Ramos (cell line): ENCODE measurements around the gene SOAT1.
"Not testable (repeated sequence)": the region's sequence is repeated elsewhere in the genome, so short reads cannot be mapped to it uniquely, and the experiment has no call there.

ENCODE experiments used
- in situ Hi-C: fragments of 300-500 bp; cut with MboI; formaldehyde crosslinking; loops from one replicate; pipeline ENCODE4 v1.14.3; 2022; ENCODE audit warnings: low sequenced_read_pairs; ENCODE audit not compliant: unreplicated experiment

SOAT1 gene

DNA sequence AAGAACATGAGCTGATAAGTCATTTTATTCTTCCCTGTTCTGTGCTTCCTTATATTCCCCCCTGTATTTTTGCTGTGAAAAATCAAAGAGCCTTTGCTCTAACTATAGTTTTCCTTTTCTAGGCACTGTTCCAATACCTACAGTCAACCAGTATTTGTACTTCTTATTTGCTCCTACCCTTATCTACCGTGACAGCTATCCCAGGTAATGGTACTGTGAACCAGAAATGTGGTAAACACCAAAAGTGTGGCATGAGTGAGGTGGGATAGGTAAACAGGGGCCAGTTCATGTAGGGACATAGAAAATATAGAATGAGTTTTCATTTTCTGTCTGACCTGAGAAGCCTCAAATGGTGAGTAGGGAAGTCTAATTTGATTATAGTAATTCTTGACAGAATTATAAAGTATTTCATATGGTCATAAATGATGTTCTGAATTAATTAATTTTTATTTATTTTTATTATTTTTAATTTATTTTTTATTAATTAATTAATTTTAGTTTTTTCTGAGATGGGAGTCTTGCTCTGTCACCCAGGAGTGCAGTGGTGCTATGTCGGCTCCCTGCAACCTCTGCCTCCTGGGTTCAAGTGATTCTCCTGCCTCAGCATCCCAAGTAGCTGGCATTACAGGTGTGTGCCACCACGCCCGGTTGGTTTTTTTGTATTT, 49.3 kb downstream of the SOAT1 start:
- in situ Hi-C loops = no loop called here

DNA sequence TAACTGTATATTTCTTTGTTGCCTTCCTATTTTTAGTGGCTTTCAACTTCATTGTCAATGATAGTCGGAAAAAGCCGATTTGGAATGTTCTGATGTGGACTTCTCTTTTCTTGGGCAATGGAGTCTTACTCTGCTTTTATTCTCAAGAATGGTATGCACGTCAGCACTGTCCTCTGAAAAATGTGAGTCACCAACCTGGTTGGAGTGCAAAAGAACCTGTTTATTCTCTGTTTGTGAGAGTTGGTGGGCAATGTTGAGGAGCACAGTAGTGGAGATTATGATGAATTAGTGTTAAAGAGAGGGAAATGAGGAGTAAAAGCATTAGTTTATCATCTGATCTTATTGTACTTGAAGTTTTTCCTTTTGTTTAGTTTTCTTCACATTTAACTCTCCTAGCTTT, 57.7 kb downstream of the SOAT1 start:
- in situ Hi-C loops = no loop called here

- in situ Hi-C loops = no loop called here
Measured at GRCh38 chr1:179352236-179352635, 58.6 kb downstream of the SOAT1 start.

DNA sequence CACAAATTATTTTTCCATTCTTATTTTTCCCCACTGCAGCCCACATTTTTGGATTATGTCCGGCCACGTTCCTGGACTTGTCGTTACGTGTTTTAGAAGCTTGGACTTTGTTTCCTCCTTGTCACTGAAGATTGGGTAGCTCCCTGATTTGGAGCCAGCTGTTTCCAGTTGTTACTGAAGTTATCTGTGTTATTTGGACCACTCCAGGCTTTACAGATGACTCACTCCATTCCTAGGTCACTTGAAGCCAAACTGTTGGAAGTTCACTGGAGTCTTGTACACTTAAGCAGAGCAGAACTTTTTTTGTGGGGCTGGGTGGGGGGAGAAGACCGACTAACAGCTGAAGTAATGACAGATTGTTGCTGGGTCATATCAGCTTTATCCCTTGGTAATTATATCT, 59.9 kb downstream of the SOAT1 start:
- in situ Hi-C loops = no loop called here

GRCh38 chr1:179361631-179362030, 68.0 kb downstream of the SOAT1 start:
- in situ Hi-C loops = loop anchor here (10.0 kb wide), 1 partner anchor 247 kb away; no protein-coding TSS in a partner anchor

DNA sequence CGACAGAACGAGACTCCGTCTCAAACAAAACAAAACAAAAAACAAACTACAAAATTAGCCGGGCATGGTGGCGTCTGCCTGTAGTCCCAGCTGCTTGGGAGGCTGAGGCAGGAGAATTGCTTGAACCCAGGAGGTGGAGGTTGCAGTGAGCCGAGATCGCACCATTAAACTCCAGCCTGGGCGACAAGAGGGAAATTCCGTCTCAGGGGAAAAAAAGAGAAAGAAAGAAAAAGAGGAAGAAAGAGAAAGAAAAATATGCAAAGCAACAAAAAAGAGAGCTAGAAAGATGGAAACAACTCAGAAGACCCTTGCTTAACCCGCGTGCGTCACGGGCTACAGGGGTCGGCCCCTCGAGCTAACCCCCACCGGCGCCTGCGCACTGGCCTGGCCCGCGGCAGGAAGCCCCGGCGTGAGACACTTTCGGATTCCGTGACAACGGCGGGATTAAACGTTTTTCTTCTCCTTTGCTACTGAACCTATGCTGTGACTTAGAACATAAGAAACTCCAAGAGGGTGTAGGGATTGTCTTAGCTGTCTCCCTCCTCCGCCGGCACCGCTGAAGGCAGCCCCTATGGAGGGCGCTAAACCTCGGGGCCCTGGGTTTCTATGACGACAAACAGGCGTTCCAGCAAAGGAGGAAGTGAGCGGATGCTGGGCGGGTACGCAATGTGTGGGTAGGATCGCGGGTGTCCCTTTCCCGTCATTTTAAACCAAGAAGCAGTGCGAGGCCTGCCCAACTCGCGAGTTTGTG, 71.9 kb downstream of the SOAT1 start, which contains the start of gene AXDND1:
TSS of gene AXDND1 (plus strand) at position 630 of the 751 bp plus-strand sequence. CDS start 539 bp downstream, outside the sequence.
- in situ Hi-C loops = loop anchor here (5.0 to 10.0 kb wide), 3 partner anchors 251 to 838 kb away; partner anchors contain the start of gene TOR3A

DNA sequence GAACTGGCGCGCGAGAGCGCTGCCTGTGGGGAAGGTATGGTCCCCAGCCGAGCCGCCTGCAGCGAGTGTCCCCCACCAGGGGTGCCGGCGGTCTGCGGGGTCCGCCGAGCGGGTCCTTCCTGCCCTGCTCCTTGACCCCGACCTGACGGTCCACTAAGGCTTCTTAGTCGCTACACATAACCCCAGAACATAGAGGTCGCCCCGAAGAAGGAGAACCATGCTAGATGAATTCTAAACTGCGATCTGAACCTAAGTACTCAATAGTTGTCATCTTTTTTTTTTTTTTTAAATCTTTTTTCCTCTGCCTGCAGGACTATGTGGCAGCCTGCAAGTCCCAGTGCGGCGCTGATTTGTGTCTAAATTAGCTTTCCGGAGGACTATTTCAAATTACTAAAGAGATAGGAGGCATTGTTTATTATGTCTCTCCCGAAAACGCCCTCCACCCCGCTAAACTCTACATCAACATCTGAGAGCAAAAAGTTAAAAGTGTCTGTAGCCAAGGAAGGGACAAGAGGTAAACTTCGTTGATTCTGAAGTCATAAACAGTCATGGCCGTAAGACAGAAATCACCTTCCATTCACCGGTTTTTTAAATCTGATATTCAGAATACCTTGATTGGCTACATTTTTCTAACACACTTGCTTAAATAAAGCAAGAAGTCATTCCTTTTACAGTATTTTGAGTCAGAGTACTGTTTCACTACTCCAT, 72.7 kb downstream of the SOAT1 start:
- in situ Hi-C loops = loop anchor here (5.0 to 10.0 kb wide), 3 partner anchors 251 to 839 kb away; partner anchors contain the start of gene TOR3A

DNA sequence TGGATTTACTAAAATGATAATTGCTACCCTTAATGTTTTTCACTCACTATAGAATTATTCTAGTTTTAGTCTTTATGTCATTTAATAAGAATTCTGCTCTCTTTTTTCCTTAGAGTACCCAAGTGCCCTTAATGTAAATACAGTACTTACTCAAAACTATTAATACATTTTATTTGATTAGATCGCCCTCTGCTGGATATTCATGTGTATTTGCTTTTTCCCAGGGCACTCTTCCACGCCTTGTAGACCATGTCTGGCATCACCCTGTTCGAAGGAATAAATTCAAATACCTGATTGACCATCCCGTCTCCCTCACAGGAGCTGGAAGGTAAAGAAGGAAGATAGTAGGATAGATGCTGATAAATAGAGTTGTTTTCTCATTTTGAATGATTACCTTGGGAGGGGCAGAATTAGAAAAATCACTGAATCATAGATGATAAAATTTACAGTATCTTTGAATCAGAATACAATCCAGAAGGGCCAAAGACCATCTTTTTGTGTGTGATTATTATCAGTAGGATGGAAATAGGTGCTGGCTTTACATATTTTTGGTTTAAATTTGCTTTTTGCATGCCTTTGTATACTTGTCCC, 76.2 kb downstream of the SOAT1 start:
- in situ Hi-C loops = loop anchor here (5.0 to 10.0 kb wide), 3 partner anchors 255 to 843 kb away; partner anchors contain the start of gene TOR3A

DNA sequence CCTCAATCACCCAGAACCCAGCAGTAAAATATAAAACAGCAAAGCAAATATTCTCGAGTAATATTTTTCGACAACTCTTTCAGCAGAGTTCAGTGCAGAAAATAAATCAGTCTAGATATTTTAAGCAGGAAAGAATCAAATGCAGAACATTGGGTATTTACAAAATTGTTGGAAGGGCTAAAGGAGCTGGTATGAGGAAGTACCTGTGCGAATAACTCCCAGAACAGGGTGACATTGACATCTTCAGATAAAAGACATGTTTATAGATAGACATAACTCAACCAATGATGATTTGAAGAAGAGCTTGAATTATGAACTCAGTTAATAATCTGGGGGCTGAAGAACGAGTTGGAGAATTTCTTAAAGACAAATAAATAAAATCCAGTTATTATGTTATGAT, 78.6 kb downstream of the SOAT1 start:
- in situ Hi-C loops = no loop called here

GRCh38 chr1:179376223-179376622, 82.6 kb downstream of the SOAT1 start:
- in situ Hi-C loops = no loop called here

DNA sequence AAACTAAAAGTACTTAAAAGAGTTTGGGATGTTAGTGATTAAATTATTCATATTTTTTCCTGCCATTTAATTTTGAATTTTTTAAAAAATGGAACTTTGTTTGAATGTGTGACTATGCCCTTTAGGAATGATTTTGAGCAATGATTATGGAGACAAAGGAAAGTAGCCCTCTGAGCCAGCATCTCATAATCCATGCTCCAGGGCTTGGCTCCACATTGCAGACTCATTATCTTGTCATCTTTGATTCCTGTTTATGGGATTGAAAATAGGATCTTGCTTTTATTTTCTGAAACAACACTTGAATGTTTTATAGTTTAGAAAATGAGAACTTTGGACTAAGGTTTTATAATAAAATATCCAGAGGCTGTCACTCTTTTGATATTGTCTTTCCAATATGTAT, 86.7 kb downstream of the SOAT1 start:
- in situ Hi-C loops = no loop called here

- in situ Hi-C loops = no loop called here
Measured at GRCh38 chr1:179384027-179384426, 90.4 kb downstream of the SOAT1 start.

DNA sequence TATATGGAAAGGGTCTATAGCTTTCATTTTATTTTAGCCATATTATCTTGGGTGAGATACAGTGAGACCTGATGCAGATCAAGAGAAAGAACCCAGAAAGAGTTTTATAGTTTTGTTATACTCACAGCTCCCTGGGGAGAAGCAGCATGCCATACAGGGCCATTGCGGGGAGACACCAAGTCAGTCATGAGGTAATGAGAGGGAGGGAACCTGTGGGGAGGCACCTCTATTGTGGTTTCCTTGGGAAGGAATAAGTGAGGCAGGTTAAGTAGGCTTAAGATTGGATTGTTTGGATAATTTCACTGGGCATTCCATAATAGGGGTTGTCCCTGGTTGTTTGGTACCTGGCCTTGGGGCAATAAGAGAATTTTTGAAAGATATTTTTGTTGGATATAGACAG, 91.9 kb downstream of the SOAT1 start:
- in situ Hi-C loops = no loop called here

DNA sequence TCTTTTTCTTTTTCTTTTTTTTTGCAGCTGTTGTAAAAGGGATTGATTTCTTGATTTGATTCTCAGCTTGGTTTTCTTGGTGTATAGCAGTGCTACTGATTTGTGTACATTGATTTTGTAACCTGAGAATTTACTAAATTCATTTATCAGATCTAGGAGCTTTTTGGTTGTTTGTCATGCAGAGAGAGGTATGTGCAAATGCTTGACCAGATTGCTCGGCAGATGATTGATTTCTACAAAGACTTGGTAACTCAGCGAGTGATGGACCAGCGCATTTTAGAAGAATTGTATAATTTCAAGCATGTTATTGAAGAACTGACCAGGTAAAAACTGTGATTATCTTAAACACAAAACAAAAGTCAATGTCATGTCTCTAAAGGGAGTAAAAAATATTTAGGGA, 100.1 kb downstream of the SOAT1 start:
- in situ Hi-C loops = no loop called here

DNA sequence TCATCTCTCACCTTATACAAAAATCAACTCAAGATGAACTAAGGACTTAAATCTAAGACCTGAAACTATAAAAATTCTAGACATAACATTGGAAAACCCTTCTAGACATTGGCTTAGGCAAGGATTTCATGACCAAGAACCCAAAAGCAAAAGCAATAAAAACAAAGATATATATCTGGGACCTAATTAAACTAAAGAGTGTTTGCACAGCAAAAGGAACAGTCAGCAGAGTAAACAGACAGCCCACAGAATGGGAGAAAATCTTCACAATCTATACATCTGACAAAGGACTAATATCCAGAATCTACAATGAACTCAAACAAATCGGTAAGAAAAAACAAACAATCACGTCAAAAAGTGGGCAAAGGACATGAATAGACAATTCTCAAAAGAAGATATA, 105.8 kb downstream of the SOAT1 start:
- in situ Hi-C loops = not testable (repeated sequence)
